A204.1 (cell line): Measurements from ENCODE around the gene NLRP4.
A peak's percentile ranks its signal among the peaks of the same experiment; 100 is the strongest.

Source experiments
- FAIRE-seq: peaks from 2 replicates; lab custom pipeline; 2012; peaks lifted over from hg19 to GRCh38; lab: Jason Lieb, UNC

Gene NLRP4, protein sequence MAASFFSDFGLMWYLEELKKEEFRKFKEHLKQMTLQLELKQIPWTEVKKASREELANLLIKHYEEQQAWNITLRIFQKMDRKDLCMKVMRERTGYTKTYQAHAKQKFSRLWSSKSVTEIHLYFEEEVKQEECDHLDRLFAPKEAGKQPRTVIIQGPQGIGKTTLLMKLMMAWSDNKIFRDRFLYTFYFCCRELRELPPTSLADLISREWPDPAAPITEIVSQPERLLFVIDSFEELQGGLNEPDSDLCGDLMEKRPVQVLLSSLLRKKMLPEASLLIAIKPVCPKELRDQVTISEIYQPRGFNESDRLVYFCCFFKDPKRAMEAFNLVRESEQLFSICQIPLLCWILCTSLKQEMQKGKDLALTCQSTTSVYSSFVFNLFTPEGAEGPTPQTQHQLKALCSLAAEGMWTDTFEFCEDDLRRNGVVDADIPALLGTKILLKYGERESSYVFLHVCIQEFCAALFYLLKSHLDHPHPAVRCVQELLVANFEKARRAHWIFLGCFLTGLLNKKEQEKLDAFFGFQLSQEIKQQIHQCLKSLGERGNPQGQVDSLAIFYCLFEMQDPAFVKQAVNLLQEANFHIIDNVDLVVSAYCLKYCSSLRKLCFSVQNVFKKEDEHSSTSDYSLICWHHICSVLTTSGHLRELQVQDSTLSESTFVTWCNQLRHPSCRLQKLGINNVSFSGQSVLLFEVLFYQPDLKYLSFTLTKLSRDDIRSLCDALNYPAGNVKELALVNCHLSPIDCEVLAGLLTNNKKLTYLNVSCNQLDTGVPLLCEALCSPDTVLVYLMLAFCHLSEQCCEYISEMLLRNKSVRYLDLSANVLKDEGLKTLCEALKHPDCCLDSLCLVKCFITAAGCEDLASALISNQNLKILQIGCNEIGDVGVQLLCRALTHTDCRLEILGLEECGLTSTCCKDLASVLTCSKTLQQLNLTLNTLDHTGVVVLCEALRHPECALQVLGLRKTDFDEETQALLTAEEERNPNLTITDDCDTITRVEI

DNA sequence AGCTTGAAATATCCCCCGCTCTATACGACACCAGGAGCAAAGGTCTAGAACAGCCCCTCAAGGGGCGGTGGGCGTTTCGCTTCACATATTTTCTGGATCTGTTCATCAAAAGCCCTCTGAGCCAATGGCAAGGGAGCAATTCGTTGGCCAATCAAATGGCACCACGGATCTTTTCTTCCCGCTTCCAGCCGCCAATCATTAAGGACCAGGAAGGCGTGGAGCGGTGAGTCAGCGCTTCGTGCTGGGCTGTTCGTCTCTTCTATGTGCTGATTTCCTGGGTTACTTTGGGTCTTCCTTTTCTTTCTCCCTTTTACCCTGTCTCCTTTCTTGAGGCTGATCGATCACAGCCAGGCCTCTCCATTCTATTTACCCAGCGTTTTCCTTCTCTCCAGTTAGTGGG is at the start of gene NLRP4:
Gene NLRP4, plus strand, starts transcription at position 201 of the 400 bp plus-strand sequence. CDS start 15,541 bp downstream, outside the sequence.
- no peak for FAIRE-seq

DNA sequence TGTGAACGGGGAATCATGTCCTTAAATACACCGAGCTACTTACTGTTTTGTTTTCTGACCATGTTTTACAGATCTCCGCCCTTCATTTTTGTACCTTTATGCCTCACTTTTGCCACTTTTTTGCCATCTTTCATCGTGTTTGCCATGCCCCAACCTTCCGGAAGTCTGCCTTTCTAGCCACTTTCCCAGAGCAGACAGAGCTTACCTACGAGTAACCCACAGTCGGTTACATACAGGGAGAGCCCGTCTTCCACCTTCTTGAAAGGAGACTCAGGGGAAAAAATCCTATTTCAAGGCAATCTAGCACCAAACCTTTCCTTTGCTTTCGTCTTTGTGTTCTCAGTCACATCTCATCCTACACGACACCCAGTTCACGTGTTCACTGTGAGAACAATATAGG is 41.3 kb upstream of the NLRP4 start:
- no peak for FAIRE-seq

DNA sequence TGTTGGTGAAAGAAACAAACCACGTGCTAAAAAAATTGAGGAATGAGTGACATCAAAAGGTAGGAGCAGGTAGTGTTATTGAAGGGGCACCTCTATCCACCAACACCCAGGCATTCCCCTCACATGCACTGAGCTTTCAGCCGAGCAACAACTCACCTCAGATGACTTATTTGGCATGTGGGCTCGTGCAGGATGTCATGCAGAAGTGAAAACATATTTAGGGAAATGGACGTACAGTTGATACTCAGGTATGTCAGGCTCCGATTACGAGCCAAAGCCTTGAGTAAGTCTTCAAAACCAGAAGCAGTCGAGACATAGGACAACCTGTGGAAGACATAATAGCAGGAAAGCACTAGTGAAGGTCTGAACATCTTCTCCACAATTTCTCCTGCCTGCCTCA is 34.9 kb upstream of the NLRP4 start:
- FAIRE-seq: no peak

DNA sequence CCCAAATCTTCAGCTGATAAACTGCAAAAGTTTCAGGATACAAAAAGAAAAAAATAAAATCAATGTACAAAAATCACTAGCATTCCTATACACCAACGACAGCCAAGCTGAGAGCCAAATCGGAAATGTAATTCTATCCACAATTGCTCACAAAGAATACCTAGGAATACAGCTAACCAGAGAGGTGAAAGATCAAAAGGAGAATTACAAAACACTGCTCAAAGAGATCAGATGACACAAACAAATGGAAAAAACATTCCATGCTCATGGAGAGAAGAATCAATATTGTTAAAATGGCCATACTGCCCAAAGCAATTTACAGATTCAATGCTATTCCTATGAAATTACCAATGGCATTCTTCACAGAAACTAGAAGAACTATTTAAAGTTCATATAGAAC is 34.1 kb upstream of the NLRP4 start:
- no peak for FAIRE-seq

DNA sequence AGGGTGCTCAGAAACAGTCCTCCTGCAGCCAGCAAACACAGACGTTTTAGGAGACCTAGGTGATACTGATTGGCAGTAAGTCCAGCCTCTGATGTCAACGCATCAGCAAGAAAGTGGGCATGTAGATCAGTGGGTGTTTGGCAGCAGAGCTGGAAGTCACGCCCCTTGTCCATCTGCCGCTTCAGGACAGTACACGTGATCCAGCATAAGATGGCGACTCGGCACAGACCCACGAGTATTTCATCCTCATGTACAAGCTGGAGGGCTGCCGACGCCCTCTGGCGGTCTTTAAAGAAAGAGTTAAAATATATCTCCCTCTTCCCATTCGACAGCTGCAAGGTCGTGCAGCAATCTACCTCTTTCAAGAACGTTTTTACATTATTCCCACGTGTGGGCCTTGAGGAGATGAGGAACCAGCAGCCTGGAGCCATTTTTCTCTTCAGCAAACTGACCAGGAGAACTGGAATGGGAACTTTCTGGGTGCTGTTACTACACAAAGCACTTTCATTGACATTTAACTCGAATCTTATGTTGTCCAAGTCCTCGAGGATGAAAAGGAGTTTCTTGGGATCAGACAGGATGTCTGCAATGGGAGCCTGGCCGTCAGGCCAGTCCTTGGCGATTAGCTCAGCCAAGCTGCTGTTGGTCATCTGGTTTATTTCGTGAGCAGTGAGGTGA is 26.8 kb upstream of the NLRP4 start:
- FAIRE-seq: peak; percentile 81

DNA sequence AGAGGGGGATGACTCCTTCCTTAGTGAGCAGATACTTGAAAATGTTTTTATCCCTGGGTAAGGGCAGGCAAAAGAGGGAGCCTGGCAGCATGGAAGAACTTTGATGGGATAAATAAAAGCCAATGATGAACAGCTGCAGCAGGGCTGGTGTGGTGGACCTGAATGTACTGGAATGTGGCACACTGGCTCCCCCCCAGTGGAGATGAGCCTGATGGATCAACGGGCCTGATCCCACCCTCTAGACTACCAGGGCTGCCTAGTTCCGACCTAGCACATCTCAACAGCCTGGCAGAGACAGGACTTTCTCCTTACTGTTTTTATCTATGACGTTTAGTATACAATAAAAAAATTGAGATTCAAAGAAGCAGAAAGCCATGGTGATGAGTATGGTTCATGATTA is 25.0 kb upstream of the NLRP4 start:
- no peak for FAIRE-seq

DNA sequence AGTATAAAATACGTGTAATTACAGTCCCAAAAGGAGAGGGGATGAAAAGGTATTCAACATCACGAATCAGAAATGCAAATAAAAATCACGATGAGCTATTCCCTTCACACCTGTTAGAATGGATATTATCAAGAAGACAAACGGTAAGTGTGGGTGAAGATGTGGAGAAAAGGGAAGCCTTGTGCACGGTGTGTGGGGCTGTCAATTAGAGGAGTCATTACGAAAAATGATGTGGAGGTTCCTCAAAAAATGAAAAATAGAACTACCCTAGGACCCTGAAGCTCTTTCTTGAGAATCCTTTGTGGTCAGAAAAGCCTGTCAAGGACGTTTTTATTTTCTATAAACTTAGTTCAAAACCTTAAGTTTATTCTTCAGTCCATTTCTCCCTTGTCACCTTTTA is 23.9 kb upstream of the NLRP4 start:
- FAIRE-seq: no peak

DNA sequence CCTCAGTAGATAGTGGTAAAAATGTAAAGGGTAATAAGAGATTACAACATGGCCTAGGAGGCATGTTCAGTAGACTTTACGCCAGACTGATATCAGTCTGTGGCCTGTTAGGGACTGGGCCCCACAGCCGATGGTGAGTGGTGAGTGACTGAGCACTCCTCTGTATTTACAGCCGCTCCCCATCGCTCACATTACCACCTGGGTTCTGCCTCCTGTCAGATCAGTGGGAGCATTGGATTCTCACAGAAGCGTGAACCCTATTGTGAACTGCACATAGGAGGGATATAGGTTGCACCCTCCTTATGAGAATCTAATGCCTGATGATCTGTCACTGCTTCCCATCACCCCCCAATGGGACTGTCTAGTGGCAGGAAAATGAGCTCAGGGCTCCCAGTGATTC is 22.4 kb upstream of the NLRP4 start:
- FAIRE-seq: no peak

DNA sequence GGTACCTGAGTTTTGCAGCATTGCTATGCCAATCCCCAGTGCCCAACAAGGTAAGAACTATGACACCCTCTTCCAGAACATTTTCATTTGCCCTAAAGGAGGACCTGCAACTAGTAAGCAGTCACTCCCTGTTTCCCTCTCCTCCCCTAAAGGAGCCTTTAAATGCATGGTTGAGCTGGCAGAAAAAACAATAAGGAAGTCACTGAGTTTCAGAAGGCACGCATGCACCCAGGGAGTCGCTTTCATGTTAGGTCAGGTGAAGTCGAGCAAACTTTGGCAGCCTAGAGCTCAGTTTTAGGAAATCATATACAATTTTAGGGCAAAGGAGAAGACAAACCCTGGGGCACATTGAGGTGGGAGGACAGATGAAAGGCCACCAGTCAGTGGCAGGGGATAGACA is 16.3 kb upstream of the NLRP4 start:
- no peak for FAIRE-seq

DNA sequence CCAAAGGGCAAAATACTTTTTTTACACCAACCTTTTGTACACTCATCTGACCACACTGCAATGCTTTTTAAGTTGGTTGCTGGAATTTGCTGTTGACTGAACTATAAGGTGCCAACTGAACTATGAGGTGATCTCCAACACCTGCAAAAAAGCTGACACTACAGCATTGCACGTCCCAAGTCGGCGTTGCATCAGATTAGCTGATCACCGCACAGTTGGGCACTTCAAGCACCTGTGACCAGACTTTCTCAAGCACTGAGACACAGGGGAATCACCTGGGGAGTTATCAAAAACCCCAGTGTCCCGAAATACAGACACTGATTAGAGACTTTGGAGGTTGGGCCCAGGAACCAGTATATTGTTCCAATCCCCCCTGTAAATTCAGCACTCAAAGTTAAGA is 5.7 kb upstream of the NLRP4 start:
- FAIRE-seq: no peak

DNA sequence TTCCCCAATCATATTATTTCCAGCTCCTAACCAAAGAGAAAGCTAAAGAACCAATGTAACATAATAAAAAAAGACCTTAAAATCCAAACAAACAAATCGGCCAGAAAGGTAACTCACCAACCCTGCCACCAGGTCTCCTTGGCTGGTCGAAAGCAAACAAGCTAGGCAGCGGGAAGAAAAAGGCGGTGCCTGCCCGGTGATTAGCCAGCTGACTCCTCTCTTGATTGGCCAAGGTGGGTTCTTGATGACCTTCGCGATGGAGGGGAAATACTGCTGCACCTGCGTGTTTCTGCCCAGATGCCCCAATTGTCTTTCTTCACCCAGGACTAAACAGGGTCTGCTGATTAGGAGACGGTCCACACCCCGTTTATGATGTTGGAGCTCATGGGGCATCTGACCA is 4.5 kb upstream of the NLRP4 start, which contains the start of gene NLRP11:
Gene NLRP11, minus strand, starts transcription at position 154 of the 400 bp plus-strand sequence. CDS start 13,825 bp downstream, outside the sequence.
- no peak for FAIRE-seq

DNA sequence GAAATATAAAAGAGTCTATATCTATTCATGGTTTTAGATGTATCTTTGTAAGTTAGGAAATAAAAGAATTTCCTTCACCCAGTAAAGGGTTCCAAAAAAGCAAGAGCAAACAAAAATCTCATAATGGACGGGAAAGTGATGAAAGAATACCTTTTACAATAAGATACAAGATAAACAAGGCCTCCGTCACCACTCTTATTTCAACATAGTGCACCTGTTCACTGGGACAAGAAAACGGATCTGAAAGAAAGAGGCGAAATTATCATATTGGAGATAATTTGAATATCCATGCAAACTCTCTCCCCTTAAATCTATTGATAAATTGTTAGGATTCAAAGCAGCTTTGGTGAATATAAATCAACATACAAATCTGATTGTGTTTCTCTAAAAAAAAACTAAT is 3.7 kb upstream of the NLRP4 start:
- no peak for FAIRE-seq

DNA sequence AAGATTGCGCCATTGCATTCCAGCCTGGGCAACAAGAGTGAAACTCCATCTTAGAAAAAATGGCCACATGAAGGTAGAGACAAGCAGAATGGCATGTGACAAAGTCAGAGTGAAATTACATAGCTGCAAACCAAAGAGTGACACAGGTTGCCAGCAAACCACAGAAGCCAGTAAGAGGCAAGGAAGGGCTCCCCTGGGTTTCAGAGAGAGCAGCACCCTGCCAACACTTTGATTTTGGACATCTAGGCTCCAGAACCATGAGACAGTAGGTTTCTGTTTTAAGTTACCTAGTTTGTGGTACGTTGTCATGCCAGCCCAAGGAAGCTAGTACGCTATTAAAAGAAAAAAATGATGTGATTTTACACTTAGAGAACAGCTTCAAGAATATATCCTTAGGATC is 1.9 kb downstream of the NLRP4 start:
- no peak for FAIRE-seq

DNA sequence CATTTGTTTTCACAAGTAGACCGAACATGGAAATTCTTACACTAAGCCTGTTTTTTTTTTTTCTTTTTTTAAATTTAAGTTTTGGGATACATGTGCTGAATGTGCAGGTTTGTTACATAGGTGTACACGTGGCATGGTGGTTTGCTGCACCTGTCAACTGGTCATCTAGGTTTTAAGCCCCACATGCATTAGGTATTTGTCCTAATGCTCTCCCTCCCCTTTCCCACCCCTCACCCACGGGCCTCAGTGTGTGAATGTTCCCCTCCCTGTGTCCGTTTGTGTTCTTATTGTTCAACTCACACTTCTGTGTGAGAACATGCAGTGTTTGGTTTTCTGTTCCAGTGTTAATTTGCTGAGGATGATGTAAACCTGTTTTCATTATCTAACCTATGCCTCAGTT is 2.6 kb downstream of the NLRP4 start:
- FAIRE-seq: no peak

DNA sequence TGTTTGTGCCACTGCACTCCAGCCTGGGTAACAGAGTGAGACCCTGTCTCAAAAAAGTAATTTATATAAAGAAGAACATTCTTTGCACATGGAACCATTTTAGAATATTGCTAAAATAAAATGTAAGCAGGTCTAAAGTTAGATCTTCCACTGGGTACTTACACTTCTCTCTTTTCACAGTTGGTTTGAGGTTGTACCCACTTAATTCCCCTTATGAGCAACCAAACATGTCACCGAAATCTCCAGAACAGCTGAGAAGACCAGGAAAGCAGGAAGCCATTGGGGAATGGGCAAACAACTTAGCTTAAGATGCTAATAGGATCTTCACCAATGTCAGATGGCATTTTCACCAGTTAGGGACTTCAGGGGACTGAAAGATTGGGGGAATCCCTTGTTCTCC is 18.8 kb downstream of the NLRP4 start:
- no peak for FAIRE-seq

DNA sequence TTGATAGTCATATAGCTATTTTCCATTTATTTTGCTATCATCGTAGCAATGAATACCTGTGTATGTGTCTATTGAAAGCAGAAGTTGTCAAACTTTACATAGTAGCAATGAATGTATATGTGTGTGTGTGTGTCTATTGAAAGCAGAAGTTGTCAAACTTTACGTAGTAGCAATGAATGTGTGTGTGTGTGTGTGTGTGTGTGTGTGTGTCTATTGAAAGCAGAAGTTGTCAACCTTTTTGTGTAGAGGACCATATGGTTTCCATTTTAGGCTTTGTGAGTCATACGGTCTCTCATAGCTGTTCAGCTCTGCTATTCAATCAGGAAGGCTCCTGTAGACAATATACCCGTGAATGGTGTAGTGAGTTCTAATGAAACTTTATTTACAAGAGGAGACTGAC is 20.8 kb downstream of the NLRP4 start:
- no peak for FAIRE-seq

DNA sequence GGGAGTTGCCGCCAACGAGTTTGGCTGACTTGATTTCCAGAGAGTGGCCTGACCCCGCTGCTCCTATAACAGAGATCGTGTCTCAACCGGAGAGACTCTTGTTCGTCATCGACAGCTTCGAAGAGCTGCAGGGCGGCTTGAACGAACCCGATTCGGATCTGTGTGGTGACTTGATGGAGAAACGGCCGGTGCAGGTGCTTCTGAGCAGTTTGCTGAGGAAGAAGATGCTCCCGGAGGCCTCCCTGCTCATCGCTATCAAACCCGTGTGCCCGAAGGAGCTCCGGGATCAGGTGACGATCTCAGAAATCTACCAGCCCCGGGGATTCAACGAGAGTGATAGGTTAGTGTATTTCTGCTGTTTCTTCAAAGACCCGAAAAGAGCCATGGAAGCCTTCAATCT is 21.6 kb downstream of the NLRP4 start:
- no peak for FAIRE-seq

DNA sequence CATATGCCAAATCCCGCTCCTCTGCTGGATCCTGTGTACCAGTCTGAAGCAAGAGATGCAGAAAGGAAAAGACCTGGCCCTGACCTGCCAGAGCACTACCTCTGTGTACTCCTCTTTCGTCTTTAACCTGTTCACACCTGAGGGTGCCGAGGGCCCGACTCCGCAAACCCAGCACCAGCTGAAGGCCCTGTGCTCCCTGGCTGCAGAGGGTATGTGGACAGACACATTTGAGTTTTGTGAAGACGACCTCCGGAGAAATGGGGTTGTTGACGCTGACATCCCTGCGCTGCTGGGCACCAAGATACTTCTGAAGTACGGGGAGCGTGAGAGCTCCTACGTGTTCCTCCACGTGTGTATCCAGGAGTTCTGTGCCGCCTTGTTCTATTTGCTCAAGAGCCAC is 22.1 kb downstream of the NLRP4 start:
- FAIRE-seq: no peak

DNA sequence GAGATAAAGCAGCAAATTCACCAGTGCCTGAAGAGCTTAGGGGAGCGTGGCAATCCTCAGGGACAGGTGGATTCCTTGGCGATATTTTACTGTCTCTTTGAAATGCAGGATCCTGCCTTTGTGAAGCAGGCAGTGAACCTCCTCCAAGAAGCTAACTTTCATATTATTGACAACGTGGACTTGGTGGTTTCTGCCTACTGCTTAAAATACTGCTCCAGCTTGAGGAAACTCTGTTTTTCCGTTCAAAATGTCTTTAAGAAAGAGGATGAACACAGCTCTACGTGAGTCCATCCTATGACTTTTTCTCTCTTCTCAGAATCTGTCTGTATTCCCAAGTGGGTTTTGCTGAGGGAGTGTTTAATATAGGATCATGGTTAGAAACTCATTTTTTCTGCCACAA is 22.6 kb downstream of the NLRP4 start:
- FAIRE-seq: no peak

DNA sequence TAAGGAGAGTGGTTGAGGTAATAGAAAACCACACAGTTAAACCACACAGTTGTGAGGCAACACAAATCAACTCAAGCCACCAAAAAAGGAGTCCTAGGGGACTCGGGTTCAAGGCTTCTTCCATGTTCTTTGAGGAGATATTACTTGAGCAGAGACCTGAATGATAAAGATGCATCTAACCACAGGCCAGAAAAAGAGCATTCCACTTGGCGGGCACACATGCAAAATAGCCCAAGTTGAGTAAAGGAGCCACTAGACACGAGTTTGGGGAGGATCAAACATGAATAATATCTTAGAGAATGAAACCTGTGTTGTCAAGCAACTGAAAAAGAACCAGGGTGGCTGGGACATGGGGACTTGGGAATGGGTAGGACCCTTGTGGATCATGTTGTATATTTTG is 30.2 kb downstream of the NLRP4 start:
- no peak for FAIRE-seq

DNA sequence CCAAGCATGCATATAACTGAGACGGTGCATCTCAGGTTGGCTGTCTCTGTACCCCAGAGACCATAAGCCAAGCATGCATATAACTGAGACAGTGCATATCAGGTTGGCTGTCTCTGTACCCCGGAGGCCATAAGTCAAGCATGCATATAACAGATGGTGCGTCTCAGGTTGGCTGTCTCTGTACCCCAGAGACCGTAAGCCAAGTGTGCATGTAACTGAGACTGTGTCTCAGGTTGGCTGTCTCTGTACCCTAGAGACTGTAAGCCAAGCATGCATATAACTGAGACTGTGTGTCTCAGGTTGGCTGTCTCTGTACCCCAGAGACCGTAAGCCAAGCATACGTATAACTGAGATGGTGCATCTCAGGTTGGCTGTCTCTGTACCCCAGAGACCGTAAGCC is 30.8 kb downstream of the NLRP4 start:
- FAIRE-seq: no peak

DNA sequence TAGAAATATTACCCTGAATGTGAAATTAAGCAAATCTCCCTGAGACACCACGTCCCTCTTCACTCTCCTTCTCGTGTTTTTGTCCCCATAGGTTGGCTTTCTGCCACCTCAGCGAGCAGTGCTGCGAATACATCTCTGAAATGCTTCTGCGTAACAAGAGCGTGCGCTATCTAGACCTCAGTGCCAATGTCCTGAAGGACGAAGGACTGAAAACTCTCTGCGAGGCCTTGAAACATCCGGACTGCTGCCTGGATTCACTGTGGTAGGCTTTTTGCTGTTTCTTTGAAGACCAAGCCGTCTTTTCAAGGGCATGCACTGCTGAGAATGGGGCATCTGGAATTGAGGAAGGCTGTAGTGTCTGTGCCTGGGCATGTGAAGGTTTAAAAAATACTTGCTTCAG is 34.4 kb downstream of the NLRP4 start:
- FAIRE-seq: no peak

DNA sequence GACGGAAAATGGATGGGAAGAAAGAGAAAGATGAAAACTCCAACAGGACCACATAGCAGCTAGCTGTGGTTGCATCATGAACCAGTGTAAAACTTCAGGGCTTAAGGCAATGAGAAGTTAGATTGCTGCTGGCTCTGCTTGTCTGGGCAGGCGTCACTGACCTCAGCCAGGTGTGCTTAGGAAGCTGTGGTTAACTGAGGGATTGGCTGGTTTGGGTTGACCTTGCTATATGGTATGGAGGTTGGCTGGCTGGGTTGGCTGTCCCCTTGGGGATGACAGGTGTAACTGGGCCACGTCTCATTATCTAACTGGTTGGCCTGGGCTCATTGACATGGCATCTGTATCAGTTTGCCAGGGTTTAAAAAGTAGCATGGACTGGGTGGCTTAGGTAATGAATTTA is 40.9 kb downstream of the NLRP4 start:
- no peak for FAIRE-seq
